Heart left ventricle (tissue), 13 donors: ENCODE data around the gene ZFAND4.

Source experiments
- POLR2A ChIP-seq, 2 donors: fragments of 450-650 bp; IDR thresholded peaks; one replicate each; pipeline ENCODE4 v1.6.1; 2017; ENCODE audit warnings: antibody characterized with exemption in 2 of 2, mild to moderate bottlenecking in 2 of 2, moderate library complexity in 2 of 2
- TF ChIP-seq, protein P1 (sequence below), 12 donors: fragments of 200-600 bp; sonication (generic) in 4 of 12; IDR thresholded peaks; one replicate each; pipeline versions ENCODE4 v1.5.0 to v1.8.0; 2018 to 2022; ENCODE audit warnings: antibody characterized with exemption in 12 of 12, mild to moderate bottlenecking in 5 of 12
- donor health status: ischemic (EF 13 %, LVEDD 7.1; RV severe dilation, severe dysfunction).
- donor health status: DM: no; HTN: yes; CAD: no.
- donor health status: DM: no; HTN: no; CAD: no.
- donor health status: ischemic (EF 25% LVEDD 6.9; RV normal size, moderate dysfunction).
- donor health status: ischemic (EF 25% LVEDD 5.7; RV mildly dilated, moderate dysfunction).
- donor health status: ischemic (EF 35%, LVEDD 5.7; RV mildly dilated, moderate dysfunction).
- donor health status: nonischemic (EF 11% LVEDD 7.7; RV severe dilation, severe dysfunction).
- donor health status: DM: yes; HTN: yes; CAD: no.
- donor health status: PGD.
- donor health status: ischemic (EF 29% LVEDD 5.4; RV normal size, mild dysfunction).
- donor health status: nonischemic (EF 23%, LVEDD 6.1; RV moderate dilation, normal function).

DNA sequence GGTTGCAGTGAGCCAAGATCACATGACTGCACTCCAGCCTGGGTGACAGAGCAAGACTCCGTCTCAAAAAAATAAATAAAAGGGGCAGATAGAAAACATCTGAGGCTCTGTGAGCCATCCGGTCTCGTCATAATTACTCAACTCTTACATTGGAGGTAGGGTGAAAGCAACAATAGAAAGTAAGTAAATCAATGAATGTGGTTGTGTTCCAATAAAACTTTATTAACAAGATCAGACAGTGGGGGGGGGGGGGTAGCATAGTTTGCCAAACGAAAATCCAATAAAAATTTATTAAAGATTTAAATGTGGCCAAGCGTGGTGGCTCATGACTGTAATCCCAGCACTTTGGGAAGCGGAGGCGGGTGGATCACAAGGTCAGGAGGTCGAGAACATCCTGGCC, 2.8 kb upstream of the ZFAND4 start:
- TF ChIP-seq, protein P1, sequence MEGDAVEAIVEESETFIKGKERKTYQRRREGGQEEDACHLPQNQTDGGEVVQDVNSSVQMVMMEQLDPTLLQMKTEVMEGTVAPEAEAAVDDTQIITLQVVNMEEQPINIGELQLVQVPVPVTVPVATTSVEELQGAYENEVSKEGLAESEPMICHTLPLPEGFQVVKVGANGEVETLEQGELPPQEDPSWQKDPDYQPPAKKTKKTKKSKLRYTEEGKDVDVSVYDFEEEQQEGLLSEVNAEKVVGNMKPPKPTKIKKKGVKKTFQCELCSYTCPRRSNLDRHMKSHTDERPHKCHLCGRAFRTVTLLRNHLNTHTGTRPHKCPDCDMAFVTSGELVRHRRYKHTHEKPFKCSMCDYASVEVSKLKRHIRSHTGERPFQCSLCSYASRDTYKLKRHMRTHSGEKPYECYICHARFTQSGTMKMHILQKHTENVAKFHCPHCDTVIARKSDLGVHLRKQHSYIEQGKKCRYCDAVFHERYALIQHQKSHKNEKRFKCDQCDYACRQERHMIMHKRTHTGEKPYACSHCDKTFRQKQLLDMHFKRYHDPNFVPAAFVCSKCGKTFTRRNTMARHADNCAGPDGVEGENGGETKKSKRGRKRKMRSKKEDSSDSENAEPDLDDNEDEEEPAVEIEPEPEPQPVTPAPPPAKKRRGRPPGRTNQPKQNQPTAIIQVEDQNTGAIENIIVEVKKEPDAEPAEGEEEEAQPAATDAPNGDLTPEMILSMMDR (IDR thresholded peaks at IDR 0.05) = no peak
- TF ChIP-seq POLR2A (IDR thresholded peaks at IDR 0.05) = no peak
